ENCODE results near the gene PKIG.

Gene PKIG

GRCh38 chr20:44594730-44595129 is 12.4 kb downstream of the PKIG start:
- DNase-seq (ENCODE audit: low read depth, low spot score) = no peak

- no peak for DNase-seq (ENCODE audit: low read depth, low spot score)
Observed at GRCh38 chr20:44596010-44596409, 13.6 kb downstream of the PKIG start.

DNA sequence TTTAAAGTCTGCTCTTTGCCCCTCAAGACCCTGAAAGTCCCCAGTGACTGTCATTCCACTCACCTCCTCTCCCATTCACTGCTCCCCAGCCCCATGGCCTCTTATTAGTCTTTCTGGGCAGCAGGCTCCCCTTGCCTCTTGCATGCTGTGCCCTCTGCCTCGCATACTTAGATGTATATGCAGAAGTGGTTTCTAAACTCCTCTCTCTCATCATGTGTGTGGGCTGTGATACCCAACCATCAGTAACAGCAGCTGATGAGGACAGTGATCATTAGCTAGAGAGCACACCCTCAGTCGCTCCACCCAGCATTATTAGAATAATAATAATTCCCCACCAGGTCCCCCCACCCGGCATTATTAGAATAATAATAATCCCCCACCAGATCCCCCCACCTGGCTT is 14.5 kb downstream of the PKIG start:
- DNase-seq (ENCODE audit: low read depth, low spot score) = no peak

- no peak for DNase-seq (ENCODE audit: low read depth, low spot score)
Observed at GRCh38 chr20:44597516-44597915, 15.1 kb downstream of the PKIG start.

DNA sequence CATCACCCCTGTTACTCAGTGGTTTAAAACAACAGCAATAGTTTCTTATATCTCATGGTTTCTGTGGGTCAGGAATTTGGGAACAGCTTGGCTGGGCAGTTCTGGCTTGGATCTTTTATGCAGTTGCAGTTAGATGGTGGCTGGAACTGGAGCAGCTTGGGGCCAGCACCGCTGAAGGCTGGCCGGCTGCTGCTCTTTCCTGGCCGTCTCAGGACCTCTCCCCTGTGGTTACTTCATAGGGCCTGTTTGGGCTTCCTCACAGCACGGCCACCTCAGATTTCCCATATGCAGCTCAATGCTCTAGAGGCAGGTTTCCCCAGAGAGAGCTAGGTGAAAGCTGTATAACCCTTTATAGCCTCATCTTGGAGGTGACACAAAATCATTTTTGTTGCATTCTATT is 15.6 kb downstream of the PKIG start:
- no peak for DNase-seq (ENCODE audit: low read depth, low spot score)

DNA sequence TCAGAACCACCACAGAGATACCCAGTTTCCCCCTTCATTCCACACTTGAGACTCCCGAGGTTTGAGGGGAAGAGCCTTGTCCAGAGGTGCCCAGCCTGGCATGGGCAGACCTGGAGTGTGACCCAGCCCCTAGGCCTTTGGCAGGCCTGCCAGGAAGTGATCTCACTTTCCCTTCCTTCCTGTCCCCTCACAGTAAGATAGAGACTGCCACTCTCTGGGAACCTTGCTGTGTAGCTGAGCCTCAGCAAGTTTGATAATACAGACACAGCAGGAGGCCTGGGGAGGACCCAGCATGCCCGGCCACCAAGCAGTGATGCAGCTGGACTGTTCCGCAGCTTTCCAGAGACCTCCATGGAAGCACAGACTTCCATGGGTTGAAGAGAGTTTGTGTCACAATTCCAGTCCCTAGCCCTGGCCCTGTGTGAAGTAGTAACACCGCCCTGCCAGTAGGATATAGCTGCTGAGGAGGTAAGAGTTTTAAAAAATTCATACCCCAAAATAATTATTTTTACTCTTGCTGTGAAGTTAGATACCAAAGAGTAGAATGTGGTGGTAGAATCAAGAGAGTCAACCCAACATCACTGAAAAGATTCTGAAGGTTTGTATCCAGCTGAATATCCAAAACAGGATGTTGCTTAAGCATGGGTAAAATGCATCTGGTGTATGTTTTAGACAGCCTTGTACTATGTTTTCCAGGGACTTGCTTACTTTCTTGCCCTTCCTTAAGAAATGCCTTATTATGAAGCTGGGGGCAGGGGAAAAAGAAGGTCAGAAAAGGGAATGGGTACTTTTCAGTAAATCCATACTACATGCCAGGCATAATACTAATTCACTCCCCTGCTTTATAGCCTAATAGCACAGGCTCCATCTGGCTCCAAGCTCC is 16.3 kb downstream of the PKIG start:
- DNase-seq (ENCODE audit: low read depth, low spot score) = no peak

- no peak for DNase-seq (ENCODE audit: low read depth, low spot score)
Observed at GRCh38 chr20:44599715-44600114, 17.3 kb downstream of the PKIG start.

GRCh38 chr20:44600301-44600700 is 17.9 kb downstream of the PKIG start:
- DNase-seq (ENCODE audit: low read depth, low spot score) = no peak

DNA sequence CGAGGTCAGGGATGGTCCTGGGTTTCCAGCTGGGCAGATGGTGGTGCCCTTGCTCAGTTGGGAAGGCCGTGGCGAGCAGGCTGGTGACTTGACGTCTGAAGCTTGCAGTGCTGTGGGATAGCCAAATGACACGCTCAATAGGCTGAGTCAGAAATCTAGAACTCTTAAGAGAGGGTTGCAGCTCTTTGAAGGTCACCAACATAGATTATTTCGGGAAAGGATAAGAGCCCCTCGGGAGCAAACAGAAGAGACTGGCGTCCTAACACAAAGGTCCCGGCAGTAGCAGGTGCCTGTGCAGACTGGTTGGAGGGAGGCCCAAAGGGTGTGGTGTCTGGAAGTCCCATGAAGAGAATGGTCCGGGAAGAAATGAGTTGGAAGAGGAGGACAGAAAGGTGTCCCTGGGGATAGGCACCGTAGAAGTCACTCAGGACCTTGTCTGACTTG is 18.4 kb downstream of the PKIG start:
- no peak for DNase-seq (ENCODE audit: low read depth, low spot score)

DNA sequence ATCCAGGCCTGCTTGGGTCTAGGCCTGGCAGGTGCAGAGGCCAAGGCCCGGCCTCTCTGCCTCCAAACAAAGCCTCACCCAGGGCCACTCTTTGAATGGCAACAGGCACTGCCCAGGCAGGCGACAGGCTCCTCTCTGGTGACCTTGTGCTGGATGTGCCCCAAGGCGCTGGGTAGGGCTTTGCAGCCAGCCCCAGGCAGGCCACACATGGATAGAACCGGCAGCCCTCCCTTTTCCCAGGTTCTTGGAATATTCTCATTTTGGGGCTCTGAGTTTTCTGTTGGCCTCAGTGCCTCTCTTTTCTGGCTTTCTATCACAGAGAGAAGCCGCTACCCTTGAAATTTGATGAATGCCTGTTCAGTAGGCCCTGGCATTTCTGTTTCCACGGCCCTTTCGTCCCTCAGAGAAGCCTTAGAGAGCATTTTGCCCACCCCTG is 18.9 kb downstream of the PKIG start:
- no peak for DNase-seq (ENCODE audit: low read depth, low spot score)

- no peak for DNase-seq (ENCODE audit: low read depth, low spot score)
Observed at GRCh38 chr20:44601801-44602204, 19.4 kb downstream of the PKIG start.

DNA sequence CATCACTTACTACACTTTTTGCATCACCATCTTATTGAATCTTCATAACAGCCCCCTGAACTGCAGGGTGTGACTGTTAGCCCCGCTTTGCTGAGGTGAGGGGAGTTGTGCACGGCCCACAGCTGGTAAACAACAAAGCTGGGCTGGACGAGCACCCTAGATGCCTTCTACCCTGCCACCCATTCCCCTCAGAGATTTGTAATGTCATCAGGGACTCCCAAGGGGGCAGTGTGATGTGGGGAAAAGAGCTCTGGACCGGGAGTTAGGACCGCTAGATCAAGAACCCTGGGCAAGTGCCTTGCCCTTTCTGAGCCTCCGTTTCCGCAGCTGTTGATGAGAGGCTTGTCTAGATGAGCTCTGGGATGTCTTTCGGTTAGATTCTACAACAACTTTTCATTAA is 20.9 kb downstream of the PKIG start:
- DNase-seq (ENCODE audit: low read depth, low spot score) = no peak

GRCh38 chr20:44606725-44607441 is 24.5 kb downstream of the PKIG start:
- no peak for DNase-seq (ENCODE audit: low read depth, low spot score)

DNA sequence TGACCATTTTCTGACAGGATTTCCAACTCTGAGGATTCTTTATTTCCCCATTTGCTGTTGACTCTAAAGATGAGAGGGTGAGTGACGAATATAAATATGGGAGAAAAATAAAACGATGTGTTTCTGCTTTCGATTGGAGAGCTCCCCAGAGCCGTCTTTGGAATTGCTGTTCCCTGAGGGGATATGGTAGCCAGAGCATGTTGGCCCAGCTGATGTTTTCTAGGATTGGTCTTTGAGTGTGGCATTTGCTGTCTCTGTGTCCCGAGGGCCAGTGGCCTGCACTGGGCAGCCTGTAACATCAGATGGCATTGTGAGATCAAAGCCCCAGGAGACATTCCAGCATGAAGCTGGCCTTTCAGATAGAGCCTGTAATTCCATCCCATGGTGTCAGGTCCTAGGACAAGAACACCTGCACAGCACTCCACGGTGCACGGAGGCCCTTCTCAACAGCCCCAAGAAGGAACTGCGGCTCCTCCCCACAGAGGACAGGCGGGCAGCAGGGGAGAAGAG is 26.7 kb downstream of the PKIG start:
- no peak for DNase-seq (ENCODE audit: low read depth, low spot score)

GRCh38 chr20:44609516-44610312 is 27.3 kb downstream of the PKIG start:
- peak; percentile 64 for DNase-seq (ENCODE audit: low read depth, low spot score)

DNA sequence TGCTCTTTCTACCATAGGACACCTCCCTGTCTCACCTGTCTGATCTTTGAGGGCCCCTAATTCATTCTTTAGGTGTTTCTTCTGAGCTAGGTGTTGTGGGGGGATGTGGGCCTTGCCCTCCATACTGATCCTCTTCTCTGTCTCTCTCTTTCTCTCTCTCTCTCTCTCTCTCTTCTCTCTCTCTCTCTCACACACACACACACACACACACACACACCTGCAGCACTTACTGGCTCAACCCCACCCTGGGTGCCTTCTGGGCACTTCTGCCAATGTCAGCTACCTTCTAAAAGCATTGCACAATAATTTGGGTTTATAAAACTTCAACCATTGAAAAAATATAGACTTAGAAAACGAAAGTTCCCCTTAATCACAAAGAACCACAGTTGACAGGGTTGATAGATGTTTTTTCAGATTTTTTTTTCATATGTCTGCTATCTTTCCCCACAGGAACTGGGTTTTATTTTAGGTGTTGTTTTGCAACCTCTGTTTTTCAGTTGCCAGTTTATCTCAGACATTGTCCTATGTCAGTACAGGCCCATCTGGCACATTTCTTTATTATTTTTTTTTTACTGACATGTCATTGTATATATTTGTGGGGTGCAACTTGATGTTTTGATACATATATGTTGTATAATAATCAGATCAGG is 28.1 kb downstream of the PKIG start:
- DNase-seq (ENCODE audit: low read depth, low spot score) = no peak

GRCh38 chr20:44613575-44613974 is 31.2 kb downstream of the PKIG start:
- DNase-seq (ENCODE audit: low read depth, low spot score) = no peak

GRCh38 chr20:44614525-44614924 is 32.1 kb downstream of the PKIG start:
- DNase-seq (ENCODE audit: low read depth, low spot score) = no peak

- no peak for DNase-seq (ENCODE audit: low read depth, low spot score)
Observed at GRCh38 chr20:44615169-44615791, 32.9 kb downstream of the PKIG start.

GRCh38 chr20:44615876-44616603 is 33.7 kb downstream of the PKIG start:
- DNase-seq (ENCODE audit: low read depth, low spot score) = no peak

Data from activated CD4-positive, CD25-positive, alpha-beta regulatory T cell treated with anti-CD3 and anti-CD28 coated beads, Interleukin-2, amount 50 U/mL, for 16 hours (primary cell).